MCF 10A (cell line): Measurements from ENCODE around the gene ZBTB33. TPM values are rescaled to one million over a fixed set of nuclear protein-coding genes. Genes with fewer than 3 reads are reported as not detected.

ENCODE experiments used
- BruUV-seq: library from RNA; stranded (reverse); fragments of 400-500 nt; replicated peaks from 2 replicates; lab custom pipeline; 2021; lab: Mats Ljungman, UMichigan
- CTCF ChIA-PET: fragments of 300-600 bp; sonication (Branson Sonifier 250); formaldehyde crosslinking; extraction: SDS; loops from one replicate; lab custom pipeline; 2021; ENCODE audit warnings: antibody characterized with exemption, inconsistent platforms; lab: Yijun Ruan, JAX
- POLR2A ChIA-PET: fragments of 300-600, 350-650 bp; sonication (Branson Sonifier 250); formaldehyde crosslinking; extraction: SDS; loops from one replicate; lab custom pipeline; 2020; ENCODE audit warnings: antibody characterized with exemption, inconsistent platforms; lab: Yijun Ruan, JAX
- DNase-seq: peaks from one replicate; pipeline ENCODE4 v3.0.0-alpha.2; 2018; ENCODE audit not compliant: unreplicated experiment
- H3K27ac Mint-ChIP-seq: one replicate; pipeline ENCODE4 v1.8.0; 2022; ENCODE audit warnings: mild to moderate bottlenecking, low read depth, mixed read lengths; ENCODE audit not compliant: unreplicated experiment
- H3K27me3 Mint-ChIP-seq: one replicate; pipeline ENCODE4 v1.8.0; 2022; ENCODE audit warnings: mixed read lengths; ENCODE audit not compliant: insufficient read depth, unreplicated experiment
- H3K36me3 Mint-ChIP-seq: one replicate; pipeline ENCODE4 v1.8.0; 2022; ENCODE audit warnings: mild to moderate bottlenecking, moderate library complexity, mixed read lengths; ENCODE audit not compliant: insufficient read depth, unreplicated experiment
- H3K4me1 Mint-ChIP-seq: one replicate; pipeline ENCODE4 v1.8.0; 2022; ENCODE audit warnings: mixed read lengths; ENCODE audit not compliant: insufficient read depth, unreplicated experiment
- H3K4me3 Mint-ChIP-seq: one replicate; pipeline ENCODE4 v1.8.0; 2022; ENCODE audit warnings: mild to moderate bottlenecking, moderate library complexity, mixed read lengths; ENCODE audit not compliant: unreplicated experiment
- H3K9me3 Mint-ChIP-seq: one replicate; pipeline ENCODE4 v1.8.0; 2022; ENCODE audit warnings: mixed read lengths; ENCODE audit not compliant: unreplicated experiment
- intact Hi-C: fragments of 100-400 bp; cut with micrococcal nuclease; formaldehyde crosslinking; loops from 2 replicates; pipeline ENCODE4 v1.14.1; 2022
- total RNA-seq: library from RNA; stranded (reverse); gene quantifications from 2 replicates; pipeline ENCODE4 v1.2.3, GENCODE V29; 2022
- TF ChIP-seq, protein P1 (sequence below): fragments of 200-600 bp; IDR thresholded peaks from one replicate; pipeline ENCODE4 v1.8.0; 2022; ENCODE audit warnings: antibody characterized with exemption, mild to moderate bottlenecking; ENCODE audit not compliant: unreplicated experiment

ZBTB33 gene
- total RNA-seq, 1 experiment from 2014 or later, result 11.4 TPM

DNA sequence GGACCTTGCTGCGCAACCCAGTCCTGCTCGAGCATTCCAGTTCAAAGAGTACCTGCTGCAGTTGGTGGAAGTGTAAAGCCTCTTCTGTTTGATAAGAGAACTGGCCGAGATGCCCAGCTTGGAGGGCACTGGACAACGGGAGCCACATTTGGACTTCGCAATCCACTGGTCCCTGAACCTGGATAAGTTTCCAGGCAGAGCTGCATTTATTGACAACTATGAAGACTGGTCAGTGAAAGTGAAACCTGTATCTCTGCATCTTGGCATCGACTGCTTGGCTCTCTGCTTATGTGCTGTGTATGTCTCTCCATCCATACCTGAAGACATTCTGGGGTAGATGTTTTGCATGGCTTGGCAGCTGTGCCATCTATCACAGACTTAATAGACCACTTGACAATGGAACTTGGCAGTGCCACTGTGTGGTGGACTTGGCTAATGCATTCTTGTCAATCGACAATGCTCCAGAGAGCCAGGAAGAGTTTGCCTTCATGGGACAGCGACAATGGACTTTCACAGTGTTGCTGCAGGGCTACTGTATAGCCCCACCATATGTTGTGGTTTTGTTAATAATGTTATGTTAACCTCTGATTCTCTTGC lies 43.5 kb upstream of the ZBTB33 start:
- ChIA-PET POLR2A (no interaction called here), CTCF (interaction anchor here (0.7 to 1.3 kb wide), 3 partner anchors 21 to 93 kb away, joined by 4 to 5 read pairs (median 4); no protein-coding TSS in a partner anchor)
- Mint-ChIP-seq H3K36me3 (no peaks in the 10 kb centered on the region), H3K27ac (no peak overlapping the region), H3K4me1 (no peaks in the 10 kb centered on the region), H3K9me3 (no peaks in the 10 kb centered on the region), H3K27me3 (peaks cover 57% of the 10 kb centered on the region), H3K4me3 (no peak overlapping the region)
- TF ChIP-seq, protein P1, sequence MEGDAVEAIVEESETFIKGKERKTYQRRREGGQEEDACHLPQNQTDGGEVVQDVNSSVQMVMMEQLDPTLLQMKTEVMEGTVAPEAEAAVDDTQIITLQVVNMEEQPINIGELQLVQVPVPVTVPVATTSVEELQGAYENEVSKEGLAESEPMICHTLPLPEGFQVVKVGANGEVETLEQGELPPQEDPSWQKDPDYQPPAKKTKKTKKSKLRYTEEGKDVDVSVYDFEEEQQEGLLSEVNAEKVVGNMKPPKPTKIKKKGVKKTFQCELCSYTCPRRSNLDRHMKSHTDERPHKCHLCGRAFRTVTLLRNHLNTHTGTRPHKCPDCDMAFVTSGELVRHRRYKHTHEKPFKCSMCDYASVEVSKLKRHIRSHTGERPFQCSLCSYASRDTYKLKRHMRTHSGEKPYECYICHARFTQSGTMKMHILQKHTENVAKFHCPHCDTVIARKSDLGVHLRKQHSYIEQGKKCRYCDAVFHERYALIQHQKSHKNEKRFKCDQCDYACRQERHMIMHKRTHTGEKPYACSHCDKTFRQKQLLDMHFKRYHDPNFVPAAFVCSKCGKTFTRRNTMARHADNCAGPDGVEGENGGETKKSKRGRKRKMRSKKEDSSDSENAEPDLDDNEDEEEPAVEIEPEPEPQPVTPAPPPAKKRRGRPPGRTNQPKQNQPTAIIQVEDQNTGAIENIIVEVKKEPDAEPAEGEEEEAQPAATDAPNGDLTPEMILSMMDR, result no peak
- intact Hi-C loops, result no loop called here
- no peak for DNase-seq
- BruUV-seq, result no TSS peak

DNA sequence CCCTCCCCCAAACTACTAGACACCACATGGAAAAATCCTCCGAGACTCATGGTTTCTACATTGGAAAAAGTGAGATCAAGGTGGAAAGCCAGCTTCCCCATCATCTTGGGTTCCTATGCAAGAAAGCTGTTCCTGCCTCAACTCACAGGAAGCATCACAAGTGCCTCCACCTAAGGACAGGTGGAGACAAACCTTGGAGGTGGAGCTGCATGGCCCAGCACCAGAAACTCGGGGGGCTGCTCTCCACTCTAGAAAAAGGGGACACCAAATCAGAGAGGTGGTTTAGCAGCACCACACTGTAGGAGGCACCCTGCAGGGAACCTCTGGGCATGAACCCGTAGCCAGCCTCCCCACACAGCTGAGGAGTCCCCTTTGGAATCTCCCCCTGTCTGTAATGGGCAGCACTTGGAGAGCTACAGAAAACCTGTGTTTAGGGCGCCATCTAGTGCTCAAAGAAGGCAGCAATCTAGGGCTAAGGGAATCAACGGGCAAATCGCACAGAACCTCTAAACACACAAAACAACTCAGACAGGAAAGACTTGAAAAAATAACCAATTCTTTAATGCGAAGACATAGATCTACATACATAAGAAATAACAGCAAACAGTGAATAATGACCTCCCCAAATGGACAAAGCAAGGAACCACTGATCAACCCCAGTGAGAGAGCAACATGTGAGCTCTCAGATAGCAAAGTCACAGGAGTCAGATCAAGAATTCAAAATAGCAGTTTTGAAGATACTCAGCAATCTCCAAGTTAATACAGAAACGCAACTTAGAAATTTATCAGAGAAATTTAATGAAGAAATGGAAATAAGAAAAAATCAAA lies 37.0 kb upstream of the ZBTB33 start:
- Mint-ChIP-seq H3K4me1 (no peaks in the 10 kb centered on the region), H3K4me3 (no peak overlapping the region), H3K27ac (no peak overlapping the region), H3K27me3 (peaks cover 58% of the 10 kb centered on the region), H3K9me3 (no peaks in the 10 kb centered on the region), H3K36me3 (no peaks in the 10 kb centered on the region)
- TF ChIP-seq, protein P1, result peak; percentile 46
- DNase-seq, result peak; percentile 77
- ChIA-PET POLR2A (no interaction called here), CTCF (interaction anchor here (0.6 to 3.6 kb wide), 40 partner anchors 8 to 833 kb away, joined by 3 to 58 read pairs (median 5); no protein-coding TSS in a partner anchor)
- no TSS peak for BruUV-seq
- intact Hi-C loops, result no loop called here

DNA sequence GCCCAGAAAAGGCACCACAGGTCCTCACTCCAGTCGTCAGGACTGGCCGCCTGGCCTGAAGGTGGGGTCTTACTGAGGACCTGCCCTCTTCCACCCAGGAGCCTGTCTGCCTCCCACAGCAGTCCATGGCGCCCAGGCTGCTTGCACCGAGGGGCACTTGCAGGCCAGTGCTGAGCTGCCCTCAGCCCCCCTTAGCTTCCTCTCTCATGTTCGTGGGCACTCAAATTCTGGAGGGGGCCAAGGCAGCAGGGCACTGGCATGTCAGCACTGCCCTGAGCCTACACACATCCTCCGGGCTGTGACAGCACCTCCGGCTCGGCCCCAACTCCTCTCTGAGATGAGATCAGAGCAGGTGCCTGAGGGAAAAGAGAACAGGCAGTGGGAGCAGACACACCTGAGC lies 27.2 kb upstream of the ZBTB33 start:
- intact Hi-C loops, result no loop called here
- TF ChIP-seq, protein P1, result no peak
- Mint-ChIP-seq H3K27ac (no peak overlapping the region), H3K9me3 (no peaks in the 10 kb centered on the region), H3K4me1 (no peaks in the 10 kb centered on the region), H3K27me3 (peaks cover 52% of the 10 kb centered on the region), H3K36me3 (no peaks in the 10 kb centered on the region), H3K4me3 (no peak overlapping the region)
- BruUV-seq, result no TSS peak
- DNase-seq, result no peak
- POLR2A ChIA-PET, result no interaction called here
- CTCF ChIA-PET, result interaction anchor here (0.6 to 4.1 kb wide), 4 partner anchors 10 to 87 kb away, joined by 3 to 45 read pairs (median 3); no protein-coding TSS in a partner anchor

DNA sequence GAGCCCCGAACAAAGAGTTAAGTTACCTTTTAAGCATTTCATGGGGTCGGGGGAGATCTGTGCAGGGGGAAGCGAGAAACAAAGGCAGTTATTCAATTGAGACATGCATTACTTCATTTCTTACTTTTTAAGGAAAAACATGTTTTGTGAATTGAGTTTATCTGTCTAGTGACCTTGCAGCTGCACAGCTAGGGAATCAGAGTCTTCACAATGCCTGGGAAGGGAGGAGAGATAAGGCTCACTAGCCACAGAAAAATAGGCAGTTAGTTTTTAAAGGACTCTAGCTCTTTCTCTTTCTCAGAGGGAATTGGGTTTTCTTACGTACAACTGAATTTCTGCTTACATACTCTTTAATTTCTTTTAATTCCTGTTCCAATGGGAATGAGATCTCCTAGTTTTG lies 26.2 kb upstream of the ZBTB33 start:
- Mint-ChIP-seq H3K9me3 (no peaks in the 10 kb centered on the region), H3K4me1 (no peaks in the 10 kb centered on the region), H3K36me3 (no peaks in the 10 kb centered on the region), H3K27ac (no peak overlapping the region), H3K27me3 (peaks cover 52% of the 10 kb centered on the region), H3K4me3 (no peak overlapping the region)
- POLR2A ChIA-PET, result no interaction called here
- intact Hi-C loops, result no loop called here
- TF ChIP-seq, protein P1, result no peak
- BruUV-seq, result no TSS peak
- CTCF ChIA-PET, result interaction anchor here (0.7 to 4.1 kb wide), 2 partner anchors 11 to 211 kb away, joined by 3 to 45 read pairs; no protein-coding TSS in a partner anchor
- DNase-seq, result no peak
